ENCODE measurements around the gene AFF3.

GRCh38 chr2:99846462-99847107 is 295.8 kb downstream of the AFF3 start:
- TF ChIP-seq CTCF (IDR thresholded peaks at IDR 0.05) (no peak), POLR2A (IDR thresholded peaks at IDR 0.05) (no peak)
